Loucy (cell line): ENCODE data around the gene ZFPL1.
A peak's percentile ranks its signal among the peaks of the same experiment; 100 is the strongest.

ENCODE experiments used
- H2AFZ ChIP-seq: fragments of 200-600 bp; sonication (generic); 2 replicates; pipeline ENCODE4 v1.6.0; 2016; ENCODE audit warnings: antibody characterized with exemption, mild to moderate bottlenecking, low read length, moderate library complexity
- H3F3A ChIP-seq: fragments of 200-600 bp; 2 replicates; pipeline ENCODE4 v1.6.0; 2016; ENCODE audit warnings: antibody characterized with exemption, low read depth, mild to moderate bottlenecking
- H3K27me3 ChIP-seq: fragments of 200-600 bp; sonication (generic); 2 replicates; pipeline ENCODE4 v1.6.1; 2014; ENCODE audit warnings: low read length, mild to moderate bottlenecking; ENCODE audit not compliant: insufficient read depth, poor library complexity, severe bottlenecking
- H3K36me3 ChIP-seq: fragments of 200-600 bp; sonication (generic); 2 replicates; pipeline ENCODE4 v1.6.1; 2016; ENCODE audit warnings: low read length; ENCODE audit not compliant: insufficient read depth
- H3K4me1 ChIP-seq: fragments of 200-600 bp; sonication (generic); 2 replicates; pipeline ENCODE4 v1.5.1; 2014; ENCODE audit warnings: low read length, mild to moderate bottlenecking; ENCODE audit not compliant: insufficient read depth, poor library complexity, severe bottlenecking
- H3K4me2 ChIP-seq: fragments of 200-600 bp; sonication (generic); 2 replicates; pipeline ENCODE4 v1.6.0; 2014; ENCODE audit warnings: antibody characterized with exemption, low read length, low read depth, mild to moderate bottlenecking; ENCODE audit not compliant: poor library complexity, severe bottlenecking
- H3K4me3 ChIP-seq: fragments of 200-600 bp; sonication (generic); 2 replicates; pipeline ENCODE4 v1.5.1; 2014; ENCODE audit warnings: low read length, mild to moderate bottlenecking, mixed read lengths; ENCODE audit not compliant: poor library complexity, severe bottlenecking
- H3K79me2 ChIP-seq: fragments of 200-600 bp; sonication (generic); 2 replicates; pipeline ENCODE4 v1.6.1; 2014; ENCODE audit warnings: low read length; ENCODE audit not compliant: insufficient read depth
- H3K9ac ChIP-seq: fragments of 200-600 bp; sonication (generic); 2 replicates; pipeline ENCODE4 v1.6.0; 2014; ENCODE audit warnings: mild to moderate bottlenecking, low read depth, low read length, moderate library complexity; ENCODE audit not compliant: poor library complexity, severe bottlenecking
- H3K9me2 ChIP-seq: fragments of 200-600 bp; sonication (generic); replicated peaks from 2 replicates; pipeline ENCODE4 v1.6.1; 2016; ENCODE audit warnings: low read depth, low read length, mixed read lengths
- H3K9me3 ChIP-seq: fragments of 200-600 bp; sonication (generic); 2 replicates; pipeline ENCODE4 v1.6.1; 2014; ENCODE audit warnings: mild to moderate bottlenecking, antibody characterized with exemption, low read length, low read depth; ENCODE audit not compliant: insufficient read depth
- H4K20me1 ChIP-seq: fragments of 200-600 bp; sonication (generic); 2 replicates; pipeline ENCODE4 v1.6.0; 2014; ENCODE audit warnings: antibody characterized with exemption, low read length, mild to moderate bottlenecking; ENCODE audit not compliant: insufficient read depth, poor library complexity, severe bottlenecking
- CTCF ChIP-seq: fragments of 200-600 bp; sonication (generic); conservative IDR thresholded peaks from 2 replicates; pipeline ENCODE4 v1.5.1; 2014; ENCODE audit warnings: mild to moderate bottlenecking, antibody characterized with exemption, low read length
- EZH2phosphoT487 ChIP-seq: fragments of 200-600 bp; IDR thresholded peaks from 2 replicates; pipeline ENCODE4 v1.6.1; 2018; ENCODE audit warnings: antibody characterized with exemption, mild to moderate bottlenecking, moderate library complexity, borderline replicate concordance

ZFPL1 gene

GRCh38 chr11:65113839-65114238 lies 29.8 kb downstream of the ZFPL1 start:
- Histone ChIP-seq H3K9me2 (no peaks in the 10 kb centered on the region), H3K27me3 (no peaks in the 10 kb centered on the region), H3K4me1 (peaks cover 26% of the 10 kb centered on the region), H4K20me1 (peaks cover 6% of the 10 kb centered on the region), H3K9me3 (no peaks in the 10 kb centered on the region), H3K4me2 (no peak overlapping the region), H3F3A (peaks cover 9% of the 10 kb centered on the region), H3K4me3 (no peak overlapping the region), H3K36me3 (peaks cover 15% of the 10 kb centered on the region; the same call in 1 of the 2 replicates), H3K79me2 (peaks cover 19% of the 10 kb centered on the region; the same call in 1 of the 2 replicates), H2AFZ (no peak overlapping the region), H3K9ac (peak overlapping the region; percentile 74)
- no peak for TF ChIP-seq EZH2phosphoT487

- Histone ChIP-seq H3K79me2 (peaks cover 24% of the 10 kb centered on the region; the same call in 1 of the 2 replicates), H4K20me1 (peaks cover 9% of the 10 kb centered on the region), H2AFZ (no peak overlapping the region), H3K27me3 (no peaks in the 10 kb centered on the region), H3K9ac (no peak overlapping the region), H3K4me2 (no peak overlapping the region), H3K9me2 (no peaks in the 10 kb centered on the region), H3K9me3 (no peaks in the 10 kb centered on the region), H3F3A (peaks cover 9% of the 10 kb centered on the region), H3K36me3 (peaks cover 10% of the 10 kb centered on the region; the same call in 1 of the 2 replicates), H3K4me1 (peaks cover 27% of the 10 kb centered on the region), H3K4me3 (no peak overlapping the region)
- no peak for TF ChIP-seq EZH2phosphoT487
- no peak for TF ChIP-seq CTCF
Observed at GRCh38 chr11:65114538-65115171, 30.6 kb downstream of the ZFPL1 start.

DNA sequence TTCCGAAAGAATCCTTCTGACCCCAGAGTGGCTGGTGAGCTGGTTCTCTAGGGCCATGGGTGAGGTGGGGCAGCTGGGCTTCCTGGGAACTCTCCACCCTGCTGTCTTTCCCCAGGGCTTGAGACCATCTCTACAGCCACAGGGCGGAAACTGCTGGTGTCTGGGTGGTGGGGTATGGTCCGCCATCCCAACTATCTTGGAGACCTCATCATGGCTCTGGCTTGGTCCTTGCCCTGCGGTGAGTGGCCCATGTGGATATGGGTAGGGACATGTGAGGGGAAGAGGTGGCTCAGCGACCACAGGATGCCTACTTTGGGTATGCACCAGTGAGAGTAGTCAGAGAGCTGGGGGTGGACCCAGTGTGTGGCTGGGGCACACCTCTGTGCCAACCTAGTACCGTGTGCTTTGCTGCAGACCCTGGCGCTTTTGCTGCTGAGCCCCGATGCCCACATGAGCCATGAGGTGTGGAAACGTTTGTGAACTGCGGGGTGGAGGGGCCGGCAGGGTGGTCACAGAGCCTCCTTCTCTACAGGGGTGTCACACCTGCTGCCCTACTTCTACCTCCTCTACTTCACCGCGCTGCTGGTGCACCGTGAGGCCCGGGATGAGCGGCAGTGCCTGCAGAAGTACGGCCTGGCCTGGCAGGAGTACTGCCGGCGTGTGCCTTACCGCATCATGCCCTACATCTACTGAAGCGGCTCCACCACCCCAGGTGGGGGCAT lies 31.5 kb downstream of the ZFPL1 start:
- Histone ChIP-seq H3K4me2 (no peak overlapping the region), H3K27me3 (no peaks in the 10 kb centered on the region), H3K36me3 (peaks cover 16% of the 10 kb centered on the region; the same call in 1 of the 2 replicates), H3K9ac (no peak overlapping the region), H3K9me3 (no peaks in the 10 kb centered on the region), H4K20me1 (peaks cover 17% of the 10 kb centered on the region), H3K9me2 (no peaks in the 10 kb centered on the region), H3K4me3 (no peak overlapping the region), H3F3A (peaks cover 8% of the 10 kb centered on the region), H3K79me2 (peaks cover 32% of the 10 kb centered on the region), H2AFZ (no peak overlapping the region), H3K4me1 (peaks cover 36% of the 10 kb centered on the region)
- TF ChIP-seq CTCF: no peak
- no peak for TF ChIP-seq EZH2phosphoT487
